ENCODE data around the gene MEIKIN. TPM values are rescaled to one million over a fixed set of nuclear protein-coding genes. Genes with fewer than 3 reads are reported as not detected.

The MEIKIN gene
- total and polyA plus RNA-seq, 9 donors, result 0.29 TPM; not detected in 8

GRCh38 chr5:131959906-131960305 is 14.4 kb upstream of the MEIKIN start:
- no peak overlapping the region for H3K4me3 ChIP-seq
- no peaks in the 10 kb centered on the region for H3K27me3 ChIP-seq
- H3K36me3 ChIP-seq, result no peaks in the 10 kb centered on the region
- DNase-seq, result no peak
- no peaks in the 10 kb centered on the region for H3K4me1 ChIP-seq (ENCODE audit: insufficient read depth)
- intact Hi-C loops (cut with DNase I), result no loop called here
- no peaks in the 10 kb centered on the region for H3K9me3 ChIP-seq
- no peak overlapping the region for H3K27ac ChIP-seq
- WGBS, 3 donors, result 80 to 85% (median 83%) methylated on average over 3 of the region's 3 CpGs
- TF ChIP-seq EP300 (IDR thresholded peaks at IDR 0.05) (no peak), CTCF (IDR thresholded peaks at IDR 0.05) (no peak), POLR2A (IDR thresholded peaks at IDR 0.05) (no peak)

- Histone ChIP-seq H3K4me3 (no peak overlapping the region), H3K9me3 (no peaks in the 10 kb centered on the region), H3K4me1 (ENCODE audit: insufficient read depth) (no peaks in the 10 kb centered on the region), H3K27ac (no peak overlapping the region), H3K36me3 (no peaks in the 10 kb centered on the region), H3K27me3 (no peaks in the 10 kb centered on the region)
- intact Hi-C loops (cut with DNase I), result no loop called here
- 76 to 83% (median 79%) methylated on average over 5 of the region's 5 CpGs for WGBS, 3 donors
- no peak for TF ChIP-seq POLR2A (IDR thresholded peaks at IDR 0.05)
- no peak for DNase-seq
Observed at GRCh38 chr5:131959136-131959535, 13.7 kb upstream of the MEIKIN start.

GRCh38 chr5:131957721-131958441 is 12.4 kb upstream of the MEIKIN start:
- no peaks in the 10 kb centered on the region for H3K27me3 ChIP-seq
- intact Hi-C loops (cut with DNase I), result no loop called here

GRCh38 chr5:131953969-131954368 is 8.5 kb upstream of the MEIKIN start:
- no peaks in the 10 kb centered on the region for H3K27me3 ChIP-seq
- intact Hi-C loops (cut with DNase I), result no loop called here

More at GRCh38 chr5:131957721-131958441, 12.4 kb upstream of the MEIKIN start:
- H3K9me3 ChIP-seq, result no peaks in the 10 kb centered on the region
- no peak overlapping the region for H3K27ac ChIP-seq
- TF ChIP-seq EP300 (IDR thresholded peaks at IDR 0.05) (no peak), CTCF (IDR thresholded peaks at IDR 0.05) (no peak), POLR2A (IDR thresholded peaks at IDR 0.05) (no peak)
- no peak for DNase-seq
- H3K4me1 ChIP-seq (ENCODE audit: insufficient read depth), result no peaks in the 10 kb centered on the region
- no peak overlapping the region for H3K4me3 ChIP-seq
- H3K36me3 ChIP-seq, result no peaks in the 10 kb centered on the region
- 77 to 85% (median 80%) methylated on average over 8 of the region's 8 CpGs for WGBS, 3 donors

More at GRCh38 chr5:131953969-131954368, 8.5 kb upstream of the MEIKIN start:
- no peak overlapping the region for H3K27ac ChIP-seq
- no peak for DNase-seq
- no peaks in the 10 kb centered on the region for H3K4me1 ChIP-seq (ENCODE audit: insufficient read depth)
- no peaks in the 10 kb centered on the region for H3K9me3 ChIP-seq
- H3K4me3 ChIP-seq, result no peak overlapping the region
- TF ChIP-seq CTCF (IDR thresholded peaks at IDR 0.05), result no peak
- TF ChIP-seq EP300 (IDR thresholded peaks at IDR 0.05), result no peak
- no peak for TF ChIP-seq POLR2A (IDR thresholded peaks at IDR 0.05)
- no peaks in the 10 kb centered on the region for H3K36me3 ChIP-seq

Measured in ovary (tissue), 9 donors.